A549 (cell line): ENCODE results near the gene UST. TPM values are rescaled to one million over a fixed set of nuclear protein-coding genes. Genes with fewer than 3 reads are reported as not detected.

Experiments
- ATAC-seq, 2 experiments: fragments of 200-7000 bp in 1 of 2; fragments of >200 bp in 1 of 2; cut with Nextera tagmentation in 1 of 2; cut with Tn5 transposase in 1 of 2; 3 replicates each; pipeline versions ENCODE4 v1.8.0 to v1.9.1; 2018 to 2020; ENCODE audit warnings: mild to moderate bottlenecking in 1 of 2, moderate library complexity in 1 of 2
- CTCF ChIA-PET: fragments of 300-600 bp; sonication (Branson Sonifier 250); formaldehyde crosslinking; extraction: SDS; loops from one replicate; lab custom pipeline; 2021; ENCODE audit warnings: antibody characterized with exemption, inconsistent platforms; lab: Yijun Ruan, JAX
- POLR2A ChIA-PET: fragments of 350-600 bp; formaldehyde crosslinking; extraction: SDS; loops from one replicate; lab custom pipeline; 2021; ENCODE audit warnings: antibody characterized with exemption, inconsistent platforms; lab: Yijun Ruan, JAX
- DNase-seq, 2 experiments: peaks; one replicate each; pipeline versions ENCODE4 v3.0.0 to v3.0.0-alpha.2; 2011 to 2016; ENCODE audit warnings: low read depth in 1 of 2, low spot score in 1 of 2
- FAIRE-seq: peaks from 2 replicates; lab custom pipeline; 2011; peaks lifted over from hg19 to GRCh38; lab: Jason Lieb, UNC
- H3K27ac ChIP-seq, 2 experiments: fragments of >200 bp; sonication (Bioruptor Twin); formaldehyde crosslinking; 3 replicates each; pipeline ENCODE4 v1.5.1; 2016 to 2017
- H3K4me1 ChIP-seq: fragments of >200 bp; sonication (Bioruptor Twin); formaldehyde crosslinking; 3 replicates; pipeline ENCODE4 v1.6.1; 2016
- H3K4me2 ChIP-seq: fragments of >200 bp; sonication (Bioruptor Twin); formaldehyde crosslinking; 3 replicates; pipeline ENCODE4 v1.6.1; 2016
- H3K4me3 ChIP-seq: fragments of >200 bp; sonication (Bioruptor Twin); formaldehyde crosslinking; 3 replicates; pipeline ENCODE4 v1.5.1; 2016
- H3K9me3 ChIP-seq: fragments of >200 bp; sonication (Bioruptor Twin); formaldehyde crosslinking; 3 replicates; pipeline ENCODE4 v1.6.1; 2016
- ATOH8 ChIP-seq: fragments of 250-450 bp; sonication (Bioruptor Pico); IDR thresholded peaks from 2 replicates; pipeline ENCODE4 v1.5.0; 2020; ENCODE audit warnings: low read depth, mild to moderate bottlenecking, moderate library complexity
- CHD4 ChIP-seq: fragments of 200-600 bp; sonication (generic); IDR thresholded peaks from 2 replicates; pipeline ENCODE4 v1.6.1; 2016; ENCODE audit warnings: antibody characterized with exemption, mild to moderate bottlenecking, borderline replicate concordance
- EHMT2 ChIP-seq: fragments of 200-600 bp; sonication (generic); IDR thresholded peaks from 2 replicates; pipeline ENCODE4 v1.6.1; 2016; ENCODE audit warnings: antibody characterized with exemption, low read depth, mild to moderate bottlenecking, moderate library complexity
- ELK1 ChIP-seq: fragments of 150-350 bp; IDR thresholded peaks from 2 replicates; pipeline ENCODE4 v1.6.1; 2014; ENCODE audit warnings: low read depth, mild to moderate bottlenecking, low read length
- EP300 ChIP-seq, 2 experiments: fragments of >200 bp; sonication (Bioruptor Twin); formaldehyde crosslinking; IDR thresholded peaks; 2 replicates in 1 of 2; 3 replicates in 1 of 2; pipeline ENCODE4 v1.6.1; 2016 to 2017
- FOSB ChIP-seq: fragments of 250-450 bp; sonication (Bioruptor Pico); IDR thresholded peaks from 2 replicates; pipeline ENCODE4 v1.5.0; 2020; ENCODE audit warnings: mild to moderate bottlenecking, moderate library complexity
- FOXS1 ChIP-seq: fragments of 250-450 bp; sonication (Bioruptor Pico); IDR thresholded peaks from 2 replicates; pipeline ENCODE4 v1.5.0; 2020; ENCODE audit warnings: mild to moderate bottlenecking, moderate library complexity
- GATA3 ChIP-seq: IDR thresholded peaks from 2 replicates; pipeline ENCODE4 v1.6.1; 2012; ENCODE audit warnings: borderline replicate concordance
- HES2 ChIP-seq: fragments of >200 bp; sonication (Bioruptor Twin); formaldehyde crosslinking; IDR thresholded peaks from 2 replicates; pipeline ENCODE4 v1.6.1; 2016
- HEYL ChIP-seq: fragments of 250-450 bp; sonication (Bioruptor Pico); IDR thresholded peaks from 2 replicates; pipeline ENCODE4 v1.8.0; 2021; ENCODE audit warnings: mild to moderate bottlenecking, moderate library complexity
- HMGXB4 ChIP-seq: fragments of 250-450 bp; sonication (Bioruptor Pico); IDR thresholded peaks from 2 replicates; pipeline ENCODE4 v1.5.0; 2021; ENCODE audit warnings: mild to moderate bottlenecking, moderate library complexity, borderline replicate concordance
- HOXB13 ChIP-seq: fragments of 250-450 bp; sonication (Bioruptor Pico); IDR thresholded peaks from 2 replicates; pipeline ENCODE4 v1.5.0; 2020; ENCODE audit warnings: low read depth, mild to moderate bottlenecking, moderate library complexity
- JUN ChIP-seq, 2 experiments: fragments of >200 bp; sonication (Bioruptor Twin); formaldehyde crosslinking; IDR thresholded peaks; 2 replicates in 1 of 2; 3 replicates in 1 of 2; pipeline ENCODE4 v1.6.1; 2016 to 2017
- JUNB ChIP-seq: fragments of >200 bp; sonication (Bioruptor Twin); formaldehyde crosslinking; IDR thresholded peaks from 2 replicates; pipeline ENCODE4 v1.6.1; 2016
- KDM5A ChIP-seq: fragments of 200-600 bp; sonication (generic); IDR thresholded peaks from 2 replicates; pipeline ENCODE4 v1.6.1; 2016; ENCODE audit warnings: antibody characterized with exemption, mild to moderate bottlenecking
- MAFK ChIP-seq: fragments of 450-650 bp; IDR thresholded peaks from 2 replicates; pipeline ENCODE4 v1.6.1; 2014; ENCODE audit not compliant: partially characterized antibody
- MAZ ChIP-seq: fragments of 150-350 bp; IDR thresholded peaks from 2 replicates; pipeline ENCODE4 v1.6.1; 2014; ENCODE audit warnings: antibody characterized with exemption, low read depth, low read length, borderline replicate concordance
- NR3C1 ChIP-seq: fragments of >200 bp; sonication (Bioruptor Twin); formaldehyde crosslinking; IDR thresholded peaks from 3 replicates; pipeline ENCODE4 v1.6.1; 2017
- PBX3 ChIP-seq: IDR thresholded peaks from 2 replicates; pipeline ENCODE4 v1.6.1; 2012
- PHF8 ChIP-seq: fragments of 200-600 bp; sonication (generic); IDR thresholded peaks from 2 replicates; pipeline ENCODE4 v1.6.1; 2016; ENCODE audit warnings: low read depth, mild to moderate bottlenecking, antibody characterized with exemption, moderate library complexity, borderline replicate concordance
- POLR2A ChIP-seq: IDR thresholded peaks from 2 replicates; pipeline ENCODE4 v1.6.1; 2012; ENCODE audit warnings: mild to moderate bottlenecking, low read length
- POLR2AphosphoS2 ChIP-seq: conservative IDR thresholded peaks from 2 replicates; pipeline ENCODE4 v1.6.1; 2012; ENCODE audit warnings: low read length, improper control_type of control experiment, inconsistent platforms
- RARB ChIP-seq: fragments of 250-450 bp; sonication (Bioruptor Pico); IDR thresholded peaks from 2 replicates; pipeline ENCODE4 v1.8.0; 2021; ENCODE audit warnings: mild to moderate bottlenecking, moderate library complexity
- RNF2 ChIP-seq: fragments of 200-600 bp; sonication (generic); IDR thresholded peaks from 2 replicates; pipeline ENCODE4 v1.6.1; 2016; ENCODE audit warnings: low read depth, mild to moderate bottlenecking, antibody characterized with exemption, moderate library complexity, borderline replicate concordance
- TFCP2L1 ChIP-seq: fragments of 250-450 bp; sonication (Bioruptor Pico); IDR thresholded peaks from 2 replicates; pipeline ENCODE4 v1.5.0; 2021; ENCODE audit warnings: mild to moderate bottlenecking
- ZC3H11A ChIP-seq: fragments of 450-650 bp; IDR thresholded peaks from 2 replicates; pipeline ENCODE4 v1.6.1; 2014; ENCODE audit warnings: antibody characterized with exemption, mild to moderate bottlenecking
- WGBS: methylation state at CpG from one replicate; pipeline ENCODE4 v1.1.6; 2017; ENCODE audit errors: missing lambda C conversion rate; 5-methylcytosine and 5-hydroxymethylcytosine counted together
- polyA plus RNA-seq, 4 experiments: library from polyadenylated mRNA; depleted of rRNA in 3 of 4; stranded (reverse); fragments of >200 nt; fragmentation: RNase III in 1 of 4; extraction: RNeasy Plus Mini Kit Qiagen cat#74134 plus additional on column Dnase treatment in 1 of 4; gene quantifications; 2 replicates in 3 of 4; 3 replicates in 1 of 4; pipeline ENCODE4 v1.2.3, GENCODE V29; 2011 to 2017

UST gene
- polyA plus RNA-seq, 2 of the 4 experiments (the other 2 are of a cell fraction): 0.54 to 1.7 TPM

- Histone ChIP-seq H3K27ac (no peak overlapping the region), H3K4me1 (peaks cover 4% of the 10 kb centered on the region; the same call in 1 of the 3 replicates)
- TF ChIP-seq HEYL (CRISPR knock-in tag): no peak
- TF ChIP-seq, all 56 proteins: peak for 0
- no peak overlapping the region for H3K4me2 ChIP-seq
- POLR2A ChIA-PET: no interaction called here
- FAIRE-seq: no peak
- CTCF ChIA-PET: interaction anchor here (0.9 to 5.8 kb wide), 3 partner anchors 9 to 431 kb away, joined by 3 to 39 read pairs (median 3); no protein-coding TSS in a partner anchor
- no peaks in the 10 kb centered on the region for H3K9me3 ChIP-seq
- ATAC-seq: no peak
- no peak for DNase-seq
- no peak overlapping the region for H3K4me3 ChIP-seq
These were observed 338.7 kb downstream of the UST start for GRCh38 chr6:149085557-149085938.

GRCh38 chr6:149086363-149086762 lies 339.5 kb downstream of the UST start:
- Histone ChIP-seq H3K27ac (no peak overlapping the region), H3K4me1 (no peaks in the 10 kb centered on the region), H3K4me3 (no peak overlapping the region), H3K9me3 (no peaks in the 10 kb centered on the region), H3K4me2 (no peak overlapping the region)
- CTCF ChIA-PET: interaction anchor here (5.8 kb wide), 1 partner anchor 345 kb away, joined by 39 read pairs; no protein-coding TSS in a partner anchor
- FAIRE-seq: no peak
- ATAC-seq: no peak
- WGBS: 35% methylated on average over 3 of the region's 3 CpGs
- no peak for TF ChIP-seq TFCP2L1 (CRISPR knock-in tag)
- TF ChIP-seq POLR2AphosphoS2: no peak
- TF ChIP-seq EP300 (IDR thresholded peaks at IDR 0.05): no peak
- no peak for TF ChIP-seq HES2
- no peak for TF ChIP-seq KDM5A
- TF ChIP-seq PHF8: no peak
- TF ChIP-seq FOSB (CRISPR knock-in tag): no peak
- no peak for TF ChIP-seq JUNB
- no peak for TF ChIP-seq CHD4
- no peak for TF ChIP-seq PBX3
- TF ChIP-seq EHMT2: no peak
- TF ChIP-seq RNF2: no peak
- no peak for TF ChIP-seq POLR2A
- TF ChIP-seq RARB (CRISPR knock-in tag): no peak
- TF ChIP-seq HMGXB4: no peak
- TF ChIP-seq GATA3: no peak
- TF ChIP-seq ATOH8 (CRISPR knock-in tag): no peak
- TF ChIP-seq, all 56 proteins: peak for 0
- DNase-seq: no peak
- POLR2A ChIA-PET: no interaction called here

- POLR2A ChIA-PET: no interaction called here
- no peaks in the 10 kb centered on the region for H3K4me1 ChIP-seq
- FAIRE-seq (no peak), DNase-seq (no peak), ATAC-seq (no peak)
- no peak overlapping the region for H3K4me2 ChIP-seq
- H3K4me3 ChIP-seq: no peak overlapping the region
- no peak overlapping the region for H3K27ac ChIP-seq
- no peaks in the 10 kb centered on the region for H3K9me3 ChIP-seq
- WGBS: 57% methylated on average over 6 of the region's 6 CpGs
- CTCF ChIA-PET: interaction anchor here (1.0 to 5.8 kb wide), 2 partner anchors 25 to 344 kb away, joined by 3 to 39 read pairs; no protein-coding TSS in a partner anchor
- no peak for TF ChIP-seq ELK1
- no peak for TF ChIP-seq JUNB
- TF ChIP-seq HOXB13: no peak
- no peak for TF ChIP-seq MAFK
- no peak for TF ChIP-seq NR3C1
- TF ChIP-seq HES2: no peak
- TF ChIP-seq MAZ: no peak
- no peak for TF ChIP-seq CHD4
- no peak for TF ChIP-seq FOXS1 (CRISPR knock-in tag)
- no peak for TF ChIP-seq ZC3H11A
- no peak for TF ChIP-seq JUN (IDR thresholded peaks at IDR 0.05)
These were observed 341.1 kb downstream of the UST start for GRCh38 chr6:149087898-149088297.
